D721Med (cell line): ENCODE measurements around the gene LHX5.

Source experiments
- DNase-seq: peaks from one replicate; pipeline ENCODE4 v3.0.0; 2011; ENCODE audit warnings: low spot score; ENCODE audit not compliant: insufficient read length
- FAIRE-seq: peaks from 2 replicates; lab custom pipeline; 2011; peaks lifted over from hg19 to GRCh38; lab: Jason Lieb, UNC
- TF ChIP-seq, protein P1 (sequence below): IDR thresholded peaks from 2 replicates; pipeline ENCODE4 v1.5.1; 2012; ENCODE audit warnings: mild to moderate bottlenecking, control low read depth; ENCODE audit not compliant: insufficient read depth; ENCODE audit errors: missing control alignments

Gene LHX5

DNA sequence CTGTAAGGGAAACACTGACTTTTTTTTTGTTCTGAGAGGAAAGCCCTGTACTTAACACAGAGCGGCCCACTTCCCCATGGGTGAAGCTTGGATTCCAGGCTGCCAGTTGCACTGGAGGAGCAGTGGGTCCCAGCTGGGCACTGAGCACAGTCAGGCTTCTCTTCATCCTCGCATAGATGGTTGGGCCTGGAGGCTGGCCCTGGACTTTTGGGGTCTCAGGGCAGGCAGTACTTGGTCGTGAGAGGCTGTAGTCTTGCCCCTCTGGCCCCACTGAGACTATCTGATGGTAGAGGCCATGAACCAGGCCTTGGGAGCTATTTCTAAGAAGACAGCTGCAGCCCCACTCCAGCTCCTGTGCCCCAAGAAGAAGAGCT lies 6.2 kb upstream of the LHX5 start:
- no peak for DNase-seq
- TF ChIP-seq, protein P1, sequence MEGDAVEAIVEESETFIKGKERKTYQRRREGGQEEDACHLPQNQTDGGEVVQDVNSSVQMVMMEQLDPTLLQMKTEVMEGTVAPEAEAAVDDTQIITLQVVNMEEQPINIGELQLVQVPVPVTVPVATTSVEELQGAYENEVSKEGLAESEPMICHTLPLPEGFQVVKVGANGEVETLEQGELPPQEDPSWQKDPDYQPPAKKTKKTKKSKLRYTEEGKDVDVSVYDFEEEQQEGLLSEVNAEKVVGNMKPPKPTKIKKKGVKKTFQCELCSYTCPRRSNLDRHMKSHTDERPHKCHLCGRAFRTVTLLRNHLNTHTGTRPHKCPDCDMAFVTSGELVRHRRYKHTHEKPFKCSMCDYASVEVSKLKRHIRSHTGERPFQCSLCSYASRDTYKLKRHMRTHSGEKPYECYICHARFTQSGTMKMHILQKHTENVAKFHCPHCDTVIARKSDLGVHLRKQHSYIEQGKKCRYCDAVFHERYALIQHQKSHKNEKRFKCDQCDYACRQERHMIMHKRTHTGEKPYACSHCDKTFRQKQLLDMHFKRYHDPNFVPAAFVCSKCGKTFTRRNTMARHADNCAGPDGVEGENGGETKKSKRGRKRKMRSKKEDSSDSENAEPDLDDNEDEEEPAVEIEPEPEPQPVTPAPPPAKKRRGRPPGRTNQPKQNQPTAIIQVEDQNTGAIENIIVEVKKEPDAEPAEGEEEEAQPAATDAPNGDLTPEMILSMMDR: no peak
- no peak for FAIRE-seq

DNA sequence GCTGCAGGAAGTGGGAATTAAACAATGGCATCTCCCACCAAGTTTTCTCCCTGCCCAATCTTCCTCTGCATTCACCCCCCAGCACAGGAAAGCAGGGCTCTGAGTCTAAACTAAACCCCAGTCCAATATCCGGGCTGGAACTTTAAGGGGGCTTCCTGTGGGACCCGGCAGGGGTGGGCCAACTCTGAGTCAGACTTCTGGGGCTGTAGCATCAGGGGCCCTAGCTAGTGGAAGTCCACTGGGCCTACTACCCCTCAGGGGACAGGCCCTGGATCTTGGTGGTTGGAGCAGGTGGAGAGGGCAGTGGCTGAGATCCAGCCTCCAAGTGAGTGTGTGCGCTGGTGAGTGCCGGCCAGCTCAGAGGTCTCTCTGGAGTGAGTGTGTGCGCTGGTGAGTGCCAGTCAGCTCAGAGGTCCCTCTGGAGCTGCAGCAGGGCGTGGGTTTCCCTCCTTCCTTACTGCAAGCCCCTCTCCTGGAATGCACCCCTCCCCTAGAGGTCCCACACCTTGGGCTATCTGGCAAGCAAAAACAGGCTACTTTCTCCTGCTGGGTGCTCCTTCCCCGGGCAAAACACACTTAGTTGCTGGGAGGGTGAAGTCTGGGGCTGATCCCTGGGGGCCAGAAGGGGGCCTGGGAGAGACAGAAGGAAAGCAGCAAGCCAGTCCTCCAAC lies 5.6 kb upstream of the LHX5 start:
- TF ChIP-seq, protein P1: no peak
- no peak for DNase-seq
- no peak for FAIRE-seq

DNA sequence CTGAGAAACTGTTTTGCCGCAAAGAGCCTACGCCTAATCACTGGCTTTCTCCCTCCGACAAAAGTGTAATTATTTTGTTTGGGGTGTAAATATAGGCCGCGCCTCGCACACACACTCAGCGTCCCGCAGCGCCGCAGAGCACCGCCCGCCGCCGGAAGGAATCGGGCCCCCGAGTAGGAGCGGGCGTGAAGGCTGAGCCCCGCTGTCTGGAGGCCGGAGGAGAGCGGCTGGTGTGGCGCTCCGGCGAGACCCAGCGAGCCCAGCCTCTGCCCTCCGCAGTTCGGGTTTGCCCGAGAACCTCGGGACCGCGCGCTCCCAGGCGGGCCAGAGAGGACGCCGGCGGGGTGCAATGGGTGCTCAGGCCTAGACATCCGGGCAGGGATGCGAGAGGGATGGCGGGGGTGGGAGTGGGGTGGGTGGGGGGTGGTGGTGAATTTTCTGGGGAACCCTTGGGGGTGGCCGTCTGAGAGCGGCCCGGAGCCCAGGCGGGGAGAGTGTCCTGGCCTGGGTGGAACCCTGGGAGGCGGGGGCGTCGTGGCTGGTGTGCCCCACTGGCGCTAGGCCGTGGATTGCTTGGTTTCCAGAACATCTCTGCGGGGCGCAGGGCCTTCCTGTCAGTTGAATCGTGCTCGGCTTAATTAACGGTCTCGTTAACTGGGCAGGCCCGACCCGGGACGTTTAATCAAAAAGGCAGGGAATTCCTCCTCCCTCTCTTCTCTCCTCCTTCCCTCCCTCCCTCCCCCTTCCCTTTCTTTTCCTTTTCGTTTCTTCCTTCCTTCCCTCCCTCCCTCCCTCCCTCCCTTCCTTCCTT lies 4.7 kb upstream of the LHX5 start:
- FAIRE-seq (no peak), DNase-seq (no peak)
- TF ChIP-seq, protein P1: no peak

DNA sequence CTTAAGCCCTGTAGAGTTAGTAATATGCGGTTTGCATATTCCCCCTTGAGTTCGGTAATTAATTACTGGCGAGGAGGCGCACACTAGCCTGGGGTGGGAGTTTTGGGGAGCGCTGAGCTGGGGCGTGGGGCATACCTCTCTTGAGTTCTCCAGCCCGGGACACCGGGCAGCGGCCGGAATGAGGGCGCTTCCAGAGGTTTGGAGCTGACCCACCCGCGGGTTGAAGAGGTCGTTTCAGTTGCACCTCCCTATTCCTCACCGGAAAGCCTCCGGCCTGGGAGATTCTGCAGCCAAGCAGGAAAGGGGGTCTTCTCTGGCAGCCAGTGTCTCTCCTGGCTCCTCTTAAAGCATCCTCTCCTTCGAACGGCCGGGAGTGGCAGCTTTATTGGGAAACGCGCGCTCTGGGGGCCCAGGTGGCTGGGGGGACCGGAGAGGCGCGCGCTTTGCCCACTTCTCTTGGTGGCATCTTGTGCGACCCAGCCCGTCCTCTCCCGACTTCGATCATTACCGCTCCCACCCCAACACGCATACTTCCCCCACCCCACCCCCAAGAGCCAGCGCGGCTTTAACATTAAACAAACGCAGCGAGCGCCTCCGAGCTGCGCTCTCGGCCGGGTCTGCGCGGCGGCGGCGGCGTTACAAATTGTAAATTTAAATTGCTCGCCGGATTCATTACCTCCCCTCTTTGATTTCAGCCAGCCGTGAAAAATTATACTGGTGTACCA lies 3.9 kb upstream of the LHX5 start:
- DNase-seq: no peak
- no peak for FAIRE-seq
- TF ChIP-seq, protein P1: no peak

DNA sequence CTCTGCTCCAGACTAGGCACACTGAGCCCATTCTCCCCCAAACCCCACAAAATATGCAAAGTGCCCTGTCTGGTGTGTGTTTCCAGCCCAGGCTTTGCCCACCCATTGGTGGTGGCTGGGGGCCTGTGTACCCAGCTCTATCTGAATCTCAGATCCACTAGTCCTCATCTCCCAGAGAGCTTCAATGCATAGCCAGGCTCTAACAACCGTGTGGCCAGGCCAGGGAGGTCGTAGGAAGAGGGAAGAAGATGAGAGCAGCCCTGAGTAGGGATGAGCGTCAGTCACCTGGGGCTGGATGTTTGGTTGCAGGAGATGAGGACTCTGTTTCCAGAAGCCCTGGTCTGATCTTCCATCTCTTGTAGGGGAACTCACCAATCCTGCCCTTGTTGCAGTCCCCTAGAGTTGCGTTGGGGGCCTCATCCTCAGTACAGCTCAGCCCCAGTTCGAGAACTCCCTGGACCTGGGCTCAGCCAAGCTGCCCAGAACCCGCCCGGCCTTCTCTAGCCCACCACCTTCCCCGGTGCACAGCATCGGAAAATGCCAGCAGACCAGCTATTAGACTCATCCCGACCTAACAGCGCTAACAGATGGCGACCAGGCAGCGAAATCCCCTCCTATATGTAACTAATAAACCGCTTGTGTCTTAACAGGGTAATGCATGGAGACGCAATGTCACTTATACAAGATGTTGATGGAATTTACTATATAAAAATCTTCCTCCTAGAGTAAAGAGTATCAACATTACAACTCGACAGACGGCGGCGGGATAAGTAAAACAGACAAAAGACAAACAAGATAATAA lies 3.2 kb upstream of the LHX5 start:
- DNase-seq (peak; percentile 62), FAIRE-seq (no peak)
- TF ChIP-seq, protein P1: no peak

DNA sequence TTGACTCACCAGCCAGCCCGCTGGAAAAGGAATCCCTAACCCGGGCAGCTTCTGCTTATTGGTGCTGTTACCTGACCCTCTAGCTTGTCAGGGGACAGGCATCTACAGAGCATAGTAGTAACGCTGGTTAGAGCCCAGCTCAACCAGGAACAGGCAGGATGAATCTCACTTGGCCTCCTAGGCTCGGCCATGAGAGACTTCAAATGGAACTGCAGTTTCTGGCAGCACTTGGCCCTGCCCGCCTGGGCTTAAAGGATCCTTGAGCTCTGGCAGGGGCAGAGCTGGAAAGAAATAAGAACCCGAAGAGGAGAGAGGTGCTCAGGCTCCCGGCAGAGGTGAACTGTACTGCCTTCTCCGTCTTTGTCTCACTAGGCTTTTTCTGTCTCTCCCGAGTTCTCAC lies 2.3 kb upstream of the LHX5 start:
- TF ChIP-seq, protein P1: no peak
- no peak for FAIRE-seq
- DNase-seq: no peak
